ENCODE data around the gene IL17REL. TPM values are rescaled to one million over a fixed set of nuclear protein-coding genes. Genes with fewer than 3 reads are reported as not detected.
"Not testable (repeated sequence)": the region's sequence is repeated elsewhere in the genome, so short reads cannot be mapped to it uniquely, and the experiment has no call there.

IL17REL gene
- total RNA-seq, 1 donor from 2014 or later, result not detected

DNA sequence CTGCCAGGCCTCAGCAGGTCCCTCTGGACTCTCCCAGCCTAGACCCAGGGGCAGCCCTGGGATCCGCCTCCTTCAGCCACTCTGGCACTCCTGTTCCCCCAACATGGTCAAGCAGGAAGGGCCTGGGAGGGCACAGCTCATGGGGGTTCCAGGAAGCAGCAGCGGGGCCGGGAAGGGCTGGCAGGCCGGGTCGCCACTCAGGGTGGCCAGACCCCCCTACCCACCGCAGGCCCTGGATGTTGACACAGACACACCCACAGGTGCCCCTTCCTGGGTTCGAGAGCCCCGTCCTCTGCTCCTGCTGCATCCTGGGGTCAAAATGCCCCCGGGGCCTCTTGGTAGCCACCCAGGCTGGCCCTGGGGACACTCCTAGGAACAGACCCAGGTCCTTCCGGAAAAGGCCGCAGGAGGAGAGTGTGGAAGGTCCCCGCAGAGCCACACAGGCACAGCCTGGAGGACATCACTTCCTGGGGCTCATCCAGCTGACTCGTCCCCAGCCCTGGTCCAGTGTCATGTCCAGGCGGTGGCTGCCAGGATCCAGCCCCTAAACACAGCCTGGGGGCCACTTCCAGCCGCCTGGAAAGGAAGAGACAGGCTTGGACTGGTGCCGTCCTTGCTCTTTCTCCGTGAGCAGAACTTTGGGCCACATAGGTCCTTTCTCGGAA lies 58.8 kb downstream of the IL17REL start:
- intact Hi-C loops (cut with DNase I), result no loop called here
- no peak for ATAC-seq

DNA sequence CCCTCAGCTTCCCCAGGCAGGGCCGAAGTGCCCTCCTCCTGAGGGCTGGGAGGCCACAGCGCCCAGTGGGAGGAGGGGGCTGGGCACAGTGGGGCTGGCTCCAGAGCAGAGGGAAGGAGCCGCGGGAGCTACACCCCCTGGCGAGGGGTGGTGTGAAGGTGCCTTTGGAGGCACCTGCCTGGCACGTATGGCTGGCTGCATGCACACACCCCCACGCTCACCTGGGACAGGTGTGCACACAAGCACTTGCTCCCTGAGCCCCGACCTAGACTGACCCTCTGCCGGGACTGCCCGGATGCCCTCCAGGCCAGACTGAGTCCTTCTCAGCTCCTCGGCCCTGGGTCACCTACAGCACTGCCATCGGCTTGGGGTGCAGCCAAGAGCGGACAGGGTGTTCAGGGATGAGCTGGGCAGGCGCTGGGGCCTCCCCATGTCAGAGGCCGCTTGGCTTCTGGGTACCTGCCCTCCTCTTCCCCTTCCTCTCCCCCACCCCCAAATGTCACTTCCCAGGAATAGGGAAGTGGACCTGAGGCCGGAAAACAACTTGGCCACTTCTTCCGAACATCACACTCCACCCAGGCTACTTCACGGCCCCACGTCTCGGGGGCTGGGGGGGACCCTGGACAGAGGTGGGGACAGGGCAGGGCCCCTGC lies 59.4 kb downstream of the IL17REL start:
- intact Hi-C loops (cut with DNase I), result no loop called here
- ATAC-seq (no peak), DNase-seq (ENCODE audit: low spot score) (no peak)

More for the DNA sequence above, 58.8 kb downstream of the IL17REL start:
- no peak for DNase-seq (ENCODE audit: low spot score)

DNA sequence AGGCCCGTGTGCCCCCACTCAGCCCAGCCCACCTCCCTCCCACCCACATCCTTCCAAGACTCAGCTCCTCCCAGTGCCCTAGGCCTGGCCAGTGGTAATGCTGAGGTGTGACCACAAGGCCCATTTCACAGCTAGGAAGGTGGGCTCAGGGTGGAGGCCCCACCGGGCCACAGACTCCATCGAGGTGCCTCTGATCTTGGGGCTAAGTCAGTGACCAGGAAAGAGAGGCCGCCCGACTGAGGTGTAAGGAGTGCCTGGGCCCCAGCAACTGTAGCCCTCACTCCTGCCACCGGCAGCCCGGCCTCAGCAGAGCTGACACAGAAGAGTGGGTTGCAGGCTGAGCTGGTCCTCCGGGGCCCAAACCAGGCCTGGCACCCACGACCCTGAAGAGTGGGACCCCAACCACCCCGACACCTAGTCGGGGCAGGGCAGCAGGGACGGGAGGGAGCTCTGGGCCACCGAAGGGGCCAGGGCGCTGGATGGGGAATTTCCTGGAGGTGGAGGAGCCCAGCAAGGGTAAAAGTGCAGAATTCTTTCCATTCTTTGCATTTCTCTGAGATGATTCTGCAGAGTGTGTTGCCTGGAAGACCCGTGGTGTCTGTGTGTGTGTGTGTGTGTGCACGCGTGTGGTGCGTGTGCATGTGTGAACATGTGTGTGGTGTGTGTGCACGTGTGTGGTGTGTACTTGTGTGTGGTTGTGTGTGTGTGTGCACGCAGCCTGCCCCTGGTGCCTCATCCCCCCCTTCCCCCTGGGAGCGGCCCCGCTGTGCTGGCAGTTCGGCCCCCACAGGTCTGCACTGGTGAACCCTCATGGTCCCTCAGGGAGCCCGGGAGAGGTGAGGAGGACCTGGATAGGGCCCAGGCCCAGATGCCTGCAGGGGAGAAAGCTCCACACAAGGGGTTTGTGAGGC lies 60.3 kb downstream of the IL17REL start:
- no peak for ATAC-seq
- no peak for DNase-seq (ENCODE audit: low spot score)
- intact Hi-C loops (cut with DNase I), result no loop called here

DNA sequence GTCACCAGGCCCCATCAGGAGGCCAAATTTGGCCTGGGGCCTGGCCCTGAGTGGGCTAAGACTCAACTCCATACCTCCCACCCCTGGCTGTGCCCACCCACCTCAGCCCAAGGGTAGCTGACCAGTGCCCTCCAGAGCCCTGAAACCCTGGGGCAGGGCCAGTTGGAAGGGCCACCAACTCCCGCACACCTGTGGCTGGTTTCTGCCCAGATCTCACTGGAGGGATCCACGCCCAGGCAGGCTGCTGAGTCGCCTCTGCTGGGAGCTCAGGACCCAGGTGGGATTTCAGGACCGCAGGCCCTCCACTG lies 60.9 kb downstream of the IL17REL start:
- intact Hi-C loops (cut with DNase I), result no loop called here
- DNase-seq (ENCODE audit: low spot score), result no peak
- ATAC-seq, result no peak

DNA sequence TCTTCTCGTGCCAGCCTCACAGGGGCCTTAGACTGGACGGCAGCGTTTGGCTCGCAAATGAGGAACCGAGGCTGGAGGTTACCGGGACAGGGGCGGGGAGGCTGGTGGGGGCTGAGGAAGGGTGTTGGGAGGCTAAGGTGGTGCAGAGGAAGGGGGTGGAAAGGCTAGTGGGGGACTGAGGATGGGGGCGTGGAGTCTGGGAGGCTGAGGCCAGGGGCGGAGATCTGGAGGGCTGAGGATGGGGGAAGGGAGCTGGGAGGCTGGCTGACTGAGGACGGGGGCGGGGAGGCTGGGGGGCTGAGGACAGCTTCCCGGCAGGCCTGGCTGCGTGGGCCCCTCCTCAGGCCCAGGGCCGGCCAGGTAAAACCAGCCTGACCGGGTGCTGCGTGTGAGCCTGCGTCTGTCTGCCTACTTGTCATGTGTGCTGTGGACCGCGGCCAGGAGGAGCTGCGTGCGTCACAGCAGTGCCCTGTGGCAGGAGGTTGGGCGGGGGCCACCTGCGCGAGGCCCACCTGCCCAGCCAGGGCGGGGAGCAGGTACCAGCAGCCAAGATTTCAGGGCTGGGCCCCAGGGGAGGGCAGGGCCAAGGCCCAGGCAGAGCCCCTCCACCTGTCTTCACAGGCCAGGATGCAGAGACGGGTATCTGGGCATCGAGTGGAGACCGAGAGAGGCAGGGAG lies 61.4 kb downstream of the IL17REL start:
- intact Hi-C loops (cut with DNase I), result no loop called here
- DNase-seq (ENCODE audit: low spot score), result no peak
- no peak for ATAC-seq

DNA sequence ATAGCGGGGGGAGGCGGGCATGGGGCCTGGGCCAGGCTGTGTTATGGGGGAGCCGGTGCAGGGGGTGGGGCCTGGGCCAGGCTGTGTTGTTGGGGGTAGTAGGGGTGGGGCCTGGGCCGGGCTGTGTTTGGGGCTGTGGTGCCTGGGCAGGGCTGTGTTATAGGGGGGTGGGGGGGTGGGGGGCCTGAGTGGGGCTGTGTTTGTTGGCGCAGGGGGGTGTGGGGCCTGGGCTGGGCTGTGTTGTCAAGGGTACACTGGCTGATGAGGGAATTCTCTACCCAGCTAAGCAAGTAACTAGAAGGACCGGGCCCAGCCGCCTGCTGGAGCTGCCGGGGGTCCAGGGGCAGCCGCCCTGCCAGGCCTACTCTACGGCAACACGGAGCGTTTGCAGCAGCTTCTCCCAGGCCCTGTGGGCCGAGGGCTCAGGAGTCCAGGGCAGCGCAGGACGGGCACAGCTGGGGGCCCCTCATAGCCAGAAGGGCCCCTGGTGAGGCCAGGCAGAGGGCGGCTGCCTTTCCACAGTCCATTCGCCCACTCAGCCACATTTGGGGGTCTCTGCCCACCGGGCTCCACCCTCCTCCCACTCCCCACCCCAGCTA lies 62.1 kb downstream of the IL17REL start:
- intact Hi-C loops (cut with DNase I), result no loop called here
- DNase-seq (ENCODE audit: low spot score), result no peak
- no peak for ATAC-seq

DNA sequence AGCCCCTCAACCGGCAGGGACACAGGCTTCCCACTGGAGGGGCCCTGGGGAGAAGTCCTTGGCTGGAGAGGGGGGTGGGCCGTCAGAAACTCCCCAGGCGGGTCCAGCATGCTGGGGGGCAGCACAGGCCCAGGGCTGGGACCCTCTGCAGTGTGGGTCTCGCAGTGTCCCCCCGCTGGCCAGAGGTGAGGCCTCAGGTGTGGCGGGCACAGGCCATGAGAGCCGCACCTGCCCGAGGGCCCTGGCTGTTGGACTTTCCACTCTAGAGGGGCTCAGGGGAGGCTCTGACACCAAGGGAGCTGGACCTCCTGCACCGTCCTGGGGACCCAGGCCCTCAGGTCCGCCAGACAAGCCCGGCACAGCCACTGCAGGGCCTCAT lies 62.7 kb downstream of the IL17REL start:
- ATAC-seq (no peak), DNase-seq (ENCODE audit: low spot score) (no peak)
- intact Hi-C loops (cut with DNase I), result no loop called here

DNA sequence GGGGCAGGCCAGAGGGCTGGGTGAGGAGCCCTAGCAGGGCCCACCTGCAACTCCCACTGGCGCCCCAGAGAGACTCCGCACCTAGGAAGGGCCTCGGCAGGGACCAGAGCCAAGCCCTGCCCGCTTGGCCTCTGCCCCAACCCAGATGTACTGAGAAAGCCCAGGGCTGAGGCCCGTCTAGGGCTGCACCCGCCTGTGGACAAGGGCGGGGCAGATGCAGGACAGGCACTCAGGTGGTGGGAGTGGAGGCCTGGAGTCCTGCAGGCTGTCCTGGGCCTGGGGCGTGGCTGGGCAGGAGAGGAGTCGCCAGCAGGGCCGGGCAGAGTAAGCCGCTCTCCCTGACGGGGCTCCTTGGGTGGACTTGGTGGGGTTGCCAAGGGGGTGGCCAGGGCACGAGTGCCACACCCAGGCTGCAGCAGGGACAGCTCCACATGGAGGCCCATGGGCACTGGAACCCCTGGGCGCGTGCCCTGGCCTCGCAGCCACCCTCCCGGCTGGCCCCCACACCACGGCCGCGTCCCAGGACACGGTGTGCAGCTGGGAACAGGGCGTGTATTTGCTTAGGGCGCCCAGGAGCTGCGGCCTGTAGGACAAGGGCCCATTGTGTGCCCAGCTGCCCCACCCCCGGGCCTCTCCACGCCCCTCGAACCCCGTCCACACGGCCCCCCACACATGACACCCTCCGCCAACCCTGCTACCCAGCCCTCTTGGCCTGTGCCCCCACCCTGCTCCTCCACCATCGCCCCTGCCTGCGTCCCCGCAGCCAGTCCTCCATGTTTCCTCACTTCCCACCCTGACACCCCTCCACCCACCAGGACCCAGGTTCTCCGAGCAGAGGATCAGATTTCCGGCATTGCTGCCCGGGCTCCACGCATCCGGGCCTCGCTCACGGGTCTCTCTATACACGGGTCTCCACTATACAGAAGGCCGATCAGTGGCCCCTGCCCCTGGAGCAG lies 63.3 kb downstream of the IL17REL start:
- intact Hi-C loops (cut with DNase I), result no loop called here
- peak; percentile 51 for ATAC-seq
- no peak for DNase-seq (ENCODE audit: low spot score)

DNA sequence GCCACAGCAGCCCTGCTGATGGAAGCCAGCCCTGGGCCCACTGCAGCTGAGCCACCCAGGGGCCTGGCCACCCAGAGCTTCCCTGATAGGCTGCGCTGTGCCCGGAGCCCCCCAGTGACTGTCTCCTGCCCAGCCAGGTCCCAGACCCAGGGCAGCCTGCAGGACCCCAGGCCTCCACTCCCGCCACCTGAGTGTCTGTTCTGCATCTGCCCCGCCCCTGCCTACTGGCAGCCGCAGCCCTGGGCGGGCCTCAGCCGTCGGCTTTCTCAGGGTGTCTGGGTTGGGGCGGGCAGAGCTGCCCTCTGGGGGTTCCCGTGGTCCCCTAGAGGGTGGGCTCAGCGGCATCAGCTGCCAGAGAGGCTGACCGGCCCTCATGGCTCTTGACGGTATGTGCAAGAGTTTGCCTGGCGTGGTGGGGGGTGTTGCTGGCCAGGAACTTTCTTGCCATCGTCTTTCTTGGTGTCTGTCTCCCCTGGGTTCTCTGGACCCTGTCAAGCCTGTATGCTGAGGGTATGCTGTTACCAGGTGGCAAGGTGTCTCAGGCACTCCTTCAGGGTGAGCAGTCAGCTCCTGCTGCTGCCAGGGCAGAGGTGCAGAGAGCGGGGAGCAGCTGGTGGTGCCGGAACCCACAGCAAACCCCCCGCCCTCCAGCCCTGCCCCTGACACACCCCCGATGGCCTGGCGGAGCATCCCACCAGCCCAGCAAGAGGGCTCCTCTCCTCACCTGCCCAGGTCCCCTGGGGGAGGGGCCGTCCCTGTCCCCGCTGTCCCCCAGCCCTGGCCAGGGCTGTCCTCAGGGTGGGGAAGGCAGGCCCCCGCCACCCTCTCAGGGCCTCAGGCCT lies 64.2 kb downstream of the IL17REL start:
- ATAC-seq (no peak), DNase-seq (ENCODE audit: low spot score) (no peak)
- intact Hi-C loops (cut with DNase I), result no loop called here

DNA sequence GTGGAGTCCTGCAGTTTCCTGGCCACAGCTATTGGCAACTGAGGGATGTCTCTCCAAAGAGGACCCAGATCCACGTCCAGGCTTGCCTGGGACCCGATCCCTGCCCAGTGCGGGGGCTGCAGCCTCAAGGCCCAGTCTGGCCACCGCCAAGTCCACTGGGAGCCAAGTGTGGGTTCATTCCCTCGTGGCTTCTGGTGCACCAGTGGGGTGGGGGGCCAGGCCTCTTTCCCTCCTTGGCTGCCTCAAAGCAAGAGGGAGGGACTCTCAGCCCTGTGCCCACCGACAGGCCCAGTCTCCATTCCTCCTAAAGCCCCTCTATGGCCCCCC lies 65.3 kb downstream of the IL17REL start:
- intact Hi-C loops (cut with DNase I), result no loop called here
- no peak for ATAC-seq

DNA sequence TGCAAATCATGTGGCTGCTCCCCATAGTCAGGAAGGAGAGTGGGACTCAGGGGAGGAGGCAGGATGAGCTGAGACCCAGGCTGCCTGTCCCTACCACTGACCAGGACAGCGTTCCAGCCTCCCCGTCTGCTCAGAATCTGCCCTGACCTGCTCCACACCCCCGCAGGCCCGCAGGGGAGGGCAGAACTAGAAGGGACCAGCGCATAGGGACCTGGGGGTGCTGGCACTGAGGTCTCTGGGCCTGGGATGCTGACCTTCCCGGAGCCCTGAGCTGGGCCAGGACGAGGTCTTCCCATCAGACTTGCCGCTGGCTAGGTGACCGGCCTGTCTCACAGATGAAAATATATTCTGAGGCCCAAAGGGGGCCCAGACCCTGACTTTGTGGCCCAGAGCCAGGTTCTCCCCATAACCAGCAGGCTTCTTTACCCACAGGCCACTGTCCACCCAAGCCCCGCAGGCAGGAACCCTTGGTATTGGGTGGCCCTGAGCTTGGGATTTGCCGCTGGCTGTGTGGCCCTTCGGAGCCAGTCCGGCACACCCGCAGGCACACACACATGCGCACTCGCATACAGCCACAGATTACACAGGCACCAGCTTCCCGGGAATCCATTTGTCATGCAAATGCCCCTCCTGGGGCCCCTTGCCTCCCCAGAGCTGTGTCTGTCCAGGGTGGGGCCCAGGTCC lies 65.8 kb downstream of the IL17REL start:
- intact Hi-C loops (cut with DNase I), result no loop called here
- ATAC-seq (no peak), DNase-seq (ENCODE audit: low spot score) (no peak)

More for the DNA sequence above, 65.3 kb downstream of the IL17REL start:
- no peak for DNase-seq (ENCODE audit: low spot score)

DNA sequence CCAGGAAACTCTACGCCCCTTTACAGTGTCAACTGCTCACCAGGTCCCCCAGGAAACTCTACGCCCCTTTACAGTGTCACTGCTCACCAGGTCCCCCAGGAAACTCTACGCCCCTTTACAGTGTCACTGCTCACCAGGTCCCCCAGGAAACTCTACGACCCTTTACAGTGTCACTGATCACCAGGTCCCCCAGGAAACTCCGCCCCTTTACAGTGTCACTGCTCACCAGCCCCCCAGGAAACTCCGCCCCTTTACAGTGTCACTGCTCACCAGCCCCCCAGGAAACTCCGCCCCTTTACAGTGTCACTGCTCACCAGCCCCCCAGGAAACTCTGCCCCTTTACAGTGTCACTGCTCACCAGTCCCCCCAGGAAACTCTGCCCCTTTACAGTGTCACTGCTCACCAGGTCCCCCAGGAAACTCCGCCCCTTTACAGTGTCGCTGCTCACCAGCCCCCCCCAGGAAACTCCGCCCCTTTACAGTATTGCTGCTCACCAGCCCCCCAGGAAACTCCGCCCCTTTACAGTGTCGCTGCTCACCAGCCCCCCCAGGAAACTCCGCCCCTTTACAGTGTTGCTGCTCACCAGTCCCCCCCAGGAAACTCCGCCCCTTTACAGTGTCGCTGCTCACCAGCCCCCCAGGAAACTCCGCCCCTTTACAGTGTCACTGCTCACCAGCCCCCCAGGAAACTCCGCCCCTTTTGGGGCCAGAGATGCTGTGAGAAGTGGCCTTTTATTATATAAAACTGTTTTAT lies 67.3 kb downstream of the IL17REL start:
- DNase-seq (ENCODE audit: low spot score); ATAC-seq; intact Hi-C loops (cut with DNase I): not testable (repeated sequence)
